ENCODE measurements around the gene NECTIN4.

- TF ChIP-seq POLR2A (IDR thresholded peaks at IDR 0.05; ENCODE audit: insufficient read depth in 1 of 2, low read depth in 2 of 2, low read length in 2 of 2) (no peak), FIP1L1 (IDR thresholded peaks at IDR 0.05; ENCODE audit: borderline replicate concordance, insufficient read depth, low read depth, low read length) (no peak), HMGXB4 (CRISPR knock-in tag; IDR thresholded peaks at IDR 0.05; ENCODE audit: borderline replicate concordance in 1 of 2, low read depth in 1 of 2) (no peak), CTCF (CRISPR knock-in tag; IDR thresholded peaks at IDR 0.05) (no peak), TCF7 (IDR thresholded peaks at IDR 0.05; ENCODE audit: low read depth) (no peak), PCBP2 (optimal IDR thresholded peaks at IDR 0.05; ENCODE audit: low read depth, low read length, poor library complexity, severe bottlenecking) (no peak), ZBTB1 (CRISPR knock-in tag; IDR thresholded peaks at IDR 0.05; ENCODE audit: borderline replicate concordance) (no peak), RAD51 (IDR thresholded peaks at IDR 0.05; ENCODE audit: borderline replicate concordance) (no peak)
These were observed 31.8 kb upstream of the NECTIN4 start for GRCh38 chr1:161121042-161121650.

Measured in HepG2 (cell line).